GM23248 (cell line): ENCODE data around the gene PPP1R3C. TPM values are rescaled to one million over a fixed set of nuclear protein-coding genes. Genes with fewer than 3 reads are reported as not detected.

ENCODE experiments used
- DNase-seq: peaks from one replicate; pipeline ENCODE4 v3.0.0-alpha.2; 2015
- H2AFZ ChIP-seq: fragments of 200-600 bp; sonication (generic); 2 replicates; pipeline ENCODE4 v1.6.1; 2016; ENCODE audit warnings: antibody characterized with exemption
- H3F3A ChIP-seq: fragments of 200-600 bp; sonication (generic); 2 replicates; pipeline ENCODE4 v1.6.1; 2016; ENCODE audit warnings: mild to moderate bottlenecking, antibody characterized with exemption, mixed run types; ENCODE audit not compliant: insufficient read depth
- H3K27ac ChIP-seq: fragments of 200-600 bp; sonication (generic); 2 replicates; pipeline ENCODE4 v1.5.1; 2016; ENCODE audit warnings: mild to moderate bottlenecking
- H3K27me3 ChIP-seq: fragments of 200-600 bp; sonication (generic); replicated peaks from 2 replicates; pipeline ENCODE4 v1.6.1; 2016; ENCODE audit warnings: mild to moderate bottlenecking; ENCODE audit not compliant: insufficient read depth
- H3K36me3 ChIP-seq: fragments of 200-600 bp; sonication (generic); 2 replicates; pipeline ENCODE4 v1.6.1; 2016; ENCODE audit warnings: low read depth, mild to moderate bottlenecking
- H3K4me1 ChIP-seq: fragments of 200-600 bp; sonication (generic); 2 replicates; pipeline ENCODE4 v1.6.1; 2016; ENCODE audit warnings: mild to moderate bottlenecking; ENCODE audit not compliant: insufficient read depth
- H3K4me2 ChIP-seq: fragments of 200-600 bp; sonication (generic); one replicate; pipeline ENCODE4 v1.6.1; 2016; ENCODE audit warnings: mild to moderate bottlenecking; ENCODE audit not compliant: unreplicated experiment
- H3K4me3 ChIP-seq: fragments of 200-600 bp; sonication (generic); 2 replicates; pipeline ENCODE4 v1.5.1; 2016; ENCODE audit warnings: mild to moderate bottlenecking
- H3K79me2 ChIP-seq: fragments of 200-600 bp; sonication (generic); 2 replicates; pipeline ENCODE4 v1.6.1; 2016; ENCODE audit warnings: mild to moderate bottlenecking; ENCODE audit not compliant: insufficient read depth
- H3K9ac ChIP-seq: fragments of 200-600 bp; sonication (generic); 2 replicates; pipeline ENCODE4 v1.6.1; 2016; ENCODE audit warnings: mild to moderate bottlenecking
- H3K9me2 ChIP-seq: fragments of 200-600 bp; sonication (generic); 2 replicates; pipeline ENCODE4 v1.6.1; 2016; ENCODE audit warnings: mixed run types, mild to moderate bottlenecking, moderate library complexity; ENCODE audit not compliant: insufficient read depth
- H3K9me3 ChIP-seq: fragments of 200-600 bp; sonication (generic); one replicate; pipeline ENCODE4 v1.6.1; 2017; ENCODE audit warnings: low read depth
- H4K20me1 ChIP-seq: fragments of 200-600 bp; sonication (generic); 2 replicates; pipeline ENCODE4 v1.6.0; 2016; ENCODE audit not compliant: insufficient read depth
- EZH2 ChIP-seq: fragments of 200-600 bp; sonication (generic); IDR thresholded peaks from 2 replicates; pipeline ENCODE4 v1.6.1; 2018; ENCODE audit warnings: antibody characterized with exemption, mild to moderate bottlenecking; ENCODE audit not compliant: insufficient read depth, poor library complexity, severe bottlenecking
- EZH2phosphoT487 ChIP-seq: fragments of 200-600 bp; sonication (generic); IDR thresholded peaks from 2 replicates; pipeline ENCODE4 v1.6.1; 2018; ENCODE audit warnings: antibody characterized with exemption, moderate library complexity, mild to moderate bottlenecking, low read depth; ENCODE audit not compliant: insufficient read depth
- WGBS, 2 experiments: methylation state at CpG; one replicate each; pipeline ENCODE4 v1.1.6; 2015 to 2017; ENCODE audit warnings: low lambda C conversion rate in 2 of 2, low coverage in 1 of 2; ENCODE audit errors: missing lambda C conversion rate in 2 of 2; 5-methylcytosine and 5-hydroxymethylcytosine counted together
- in situ Hi-C: fragments of 300-500 bp; cut with MboI; formaldehyde crosslinking; loops from 2 replicates; pipeline ENCODE4 v1.15.0; 2020
- polyA plus RNA-seq: library from polyadenylated mRNA; unstranded; fragments of >200 nt; fragmentation: Nextera tagmentation; extraction: Ambion mirVana; gene quantifications from 2 replicates; pipeline ENCODE4 v1.2.1, GENCODE V29; 2016
- total RNA-seq: library from RNA; depleted of rRNA; stranded (reverse); fragments of >200 nt; shearing (Covaris generic); gene quantifications from 2 replicates; pipeline ENCODE4 v1.2.3, GENCODE V29; 2014

Gene PPP1R3C
- total and polyA plus RNA-seq, 2 experiments from 2014 or later = 99.9 to 193 TPM

DNA sequence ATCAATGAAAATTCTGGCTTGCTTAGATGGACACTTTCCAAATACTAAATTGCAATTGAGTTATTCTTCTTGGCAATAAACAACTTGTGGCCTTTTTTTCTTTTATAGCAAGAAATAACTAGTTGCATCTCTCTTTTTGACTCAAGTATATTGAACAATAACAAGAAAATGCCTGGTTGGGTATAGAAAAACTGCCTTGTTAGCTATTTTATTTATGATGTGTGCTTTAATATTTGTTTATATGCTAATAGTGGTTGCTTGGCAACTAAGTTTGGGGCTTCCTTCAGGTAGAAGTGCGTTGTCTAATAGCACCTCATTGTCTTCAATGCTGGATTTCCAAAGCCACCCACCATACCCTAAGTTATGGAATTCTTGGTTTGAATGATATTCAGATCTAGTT is 30.1 kb upstream of the PPP1R3C start:
- Histone ChIP-seq H3K9ac (no peak overlapping the region), H3K9me3 (no peaks in the 10 kb centered on the region), H3K9me2 (no peaks in the 10 kb centered on the region), H3K27ac (no peak overlapping the region), H3K4me3 (no peak overlapping the region), H4K20me1 (no peaks in the 10 kb centered on the region), H3K36me3 (no peaks in the 10 kb centered on the region), H3K4me2 (no peak overlapping the region), H3K4me1 (peaks cover 12% of the 10 kb centered on the region), H2AFZ (no peak overlapping the region), H3F3A (peaks cover 11% of the 10 kb centered on the region; the same call in 1 of the 2 replicates), H3K27me3 (no peaks in the 10 kb centered on the region), H3K79me2 (no peaks in the 10 kb centered on the region)
- no peak for TF ChIP-seq EZH2
- no peak for TF ChIP-seq EZH2phosphoT487
- 92% methylated on average over 1 of the region's 1 CpG for WGBS, 2 experiments
- DNase-seq = no peak
- in situ Hi-C loops = no loop called here

DNA sequence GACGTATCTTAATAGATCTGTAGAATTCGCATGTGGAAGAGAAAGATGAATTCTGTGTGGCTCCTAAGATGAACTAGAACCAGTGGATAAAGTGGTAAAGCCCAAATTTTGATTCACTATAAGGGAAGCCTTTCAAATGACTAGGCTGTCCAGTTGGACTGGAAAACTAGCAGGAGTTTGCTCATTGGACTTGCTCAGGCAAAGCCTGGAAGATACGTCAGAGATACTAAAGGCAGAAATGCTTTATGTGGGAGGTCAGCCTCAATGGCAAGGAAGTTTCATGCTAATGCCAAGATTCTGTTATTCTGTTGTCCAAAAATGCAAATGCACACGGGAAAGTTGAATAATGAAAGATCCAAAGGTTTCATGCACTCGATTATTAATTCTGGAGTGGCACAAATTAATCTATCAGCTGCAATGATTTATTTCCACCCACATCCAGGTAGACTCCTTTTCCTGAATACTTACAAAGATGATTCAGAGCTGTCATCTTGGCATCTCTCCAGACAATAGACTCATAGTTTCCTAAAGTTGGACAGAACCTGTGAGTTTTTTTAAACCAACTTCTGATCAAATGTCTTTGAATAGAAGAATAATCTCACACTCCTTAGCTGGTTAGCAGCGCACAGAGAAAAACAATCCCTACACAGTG is 20.5 kb upstream of the PPP1R3C start:
- peak; percentile 87 for DNase-seq
- in situ Hi-C loops = no loop called here
- H3K4me2 ChIP-seq = peak overlapping the region; percentile 58
- H3K27ac ChIP-seq = peak overlapping the region; percentile 79
- TF ChIP-seq EZH2 = no peak
- TF ChIP-seq EZH2phosphoT487 = no peak
- H3F3A ChIP-seq = peaks cover 40% of the 10 kb centered on the region
- H3K4me3 ChIP-seq = peak overlapping the region; percentile 12; the same call in 1 of the 2 replicates
- peaks cover 28% of the 10 kb centered on the region for H3K4me1 ChIP-seq
- no peaks in the 10 kb centered on the region for H3K9me3 ChIP-seq
- no peak overlapping the region for H2AFZ ChIP-seq
- H4K20me1 ChIP-seq = no peaks in the 10 kb centered on the region
- whole genome bisulfite sequencing, 2 experiments = 54 to 57% methylated on average over 6 of the region's 6 CpGs
- no peaks in the 10 kb centered on the region for H3K36me3 ChIP-seq
- H3K27me3 ChIP-seq = no peaks in the 10 kb centered on the region
- peak overlapping the region; percentile 36; the same call in 1 of the 2 replicates for H3K9ac ChIP-seq
- no peaks in the 10 kb centered on the region for H3K79me2 ChIP-seq
- H3K9me2 ChIP-seq = no peaks in the 10 kb centered on the region

DNA sequence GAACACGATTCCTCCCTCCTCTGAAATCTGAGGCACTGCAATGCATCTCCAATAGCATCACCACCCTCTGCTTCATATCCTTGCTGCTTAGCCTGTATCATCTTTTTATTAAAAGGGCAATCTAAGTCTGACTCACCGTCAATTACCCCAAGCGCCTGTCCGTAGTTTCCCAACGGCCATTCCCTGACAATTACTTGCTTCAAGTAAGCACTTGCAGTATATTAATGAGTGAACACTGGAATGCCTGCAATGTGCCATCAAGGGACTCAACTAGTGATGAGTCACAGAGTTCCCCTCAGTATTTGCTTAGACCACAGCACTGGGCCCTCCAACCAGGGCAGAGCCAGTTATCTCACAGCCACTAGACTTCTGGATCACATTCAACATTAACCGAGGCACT is 19.5 kb upstream of the PPP1R3C start:
- Histone ChIP-seq H3K27me3 (no peaks in the 10 kb centered on the region), H3K79me2 (no peaks in the 10 kb centered on the region), H3K9ac (0 out of 2 replicates have a peak overlapping the region, but pooled peaks have one; percentile 36), H3K27ac (peak overlapping the region; percentile 79), H3K36me3 (no peaks in the 10 kb centered on the region), H3F3A (peaks cover 40% of the 10 kb centered on the region), H3K9me2 (no peaks in the 10 kb centered on the region), H4K20me1 (no peaks in the 10 kb centered on the region), H2AFZ (no peak overlapping the region), H3K4me2 (peak overlapping the region; percentile 58), H3K9me3 (no peaks in the 10 kb centered on the region), H3K4me3 (peak overlapping the region; percentile 16; the same call in 1 of the 2 replicates), H3K4me1 (peaks cover 28% of the 10 kb centered on the region)
- TF ChIP-seq EZH2phosphoT487 (no peak), EZH2 (no peak)
- 0 to 1% methylated on average over 6 of the region's 6 CpGs for WGBS, 2 experiments
- DNase-seq = peak; percentile 97
- in situ Hi-C loops = no loop called here

DNA sequence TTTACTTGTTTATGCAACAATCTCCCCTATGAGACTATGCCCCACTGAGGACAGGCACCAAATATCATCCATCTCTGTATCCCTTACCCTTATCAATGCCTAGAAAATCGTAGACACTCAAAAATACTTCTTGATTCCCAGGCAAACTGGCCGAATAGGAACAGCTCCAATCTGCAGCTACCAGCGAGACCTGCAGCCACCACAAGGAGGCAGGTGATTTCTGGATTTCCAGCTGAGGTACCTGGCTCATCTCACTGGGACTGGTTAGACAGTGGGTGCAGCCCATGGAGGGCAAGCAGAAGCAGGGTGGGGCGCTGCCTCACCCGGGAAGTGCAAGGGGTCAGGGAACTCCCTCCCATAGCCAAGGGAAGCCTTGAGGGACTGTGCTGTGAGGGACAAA is 10.8 kb upstream of the PPP1R3C start:
- Histone ChIP-seq H3K9ac (no peak overlapping the region), H3K4me1 (peaks cover 17% of the 10 kb centered on the region), H2AFZ (no peak overlapping the region), H3K4me3 (no peak overlapping the region), H3K27me3 (no peaks in the 10 kb centered on the region), H3K4me2 (no peak overlapping the region), H3K9me2 (no peaks in the 10 kb centered on the region), H4K20me1 (no peaks in the 10 kb centered on the region), H3K36me3 (no peaks in the 10 kb centered on the region), H3K9me3 (no peaks in the 10 kb centered on the region), H3F3A (peaks cover 20% of the 10 kb centered on the region), H3K79me2 (no peaks in the 10 kb centered on the region), H3K27ac (no peak overlapping the region)
- no peak for TF ChIP-seq EZH2phosphoT487
- no peak for TF ChIP-seq EZH2
- 75 to 81% methylated on average over 5 of the region's 5 CpGs for WGBS, 2 experiments
- in situ Hi-C loops = no loop called here
- DNase-seq = no peak
